GM12878 (cell line): Measurements from ENCODE around the gene SEMA4D. TPM values are rescaled to one million over a fixed set of nuclear protein-coding genes. Genes with fewer than 3 reads are reported as not detected.
A peak's percentile ranks its signal among the peaks of the same experiment; 100 is the strongest.

Source experiments
- ATAC-seq: fragments of 200-7000 bp; cut with Tn5 transposase; 3 replicates; pipeline ENCODE4 v1.9.1; 2020; ENCODE audit warnings: mild to moderate bottlenecking, moderate library complexity
- BruUV-seq: library from RNA; stranded (reverse); fragments of 400-500 nt; replicated peaks from 2 replicates; lab custom pipeline; 2021; lab: Mats Ljungman, UMichigan
- CTCF ChIA-PET: fragments of 300-600 bp; sonication (Branson Sonifier 250); formaldehyde crosslinking; extraction: SDS; loops from one replicate; lab custom pipeline; 2021; ENCODE audit warnings: inconsistent platforms; lab: Yijun Ruan, JAX
- POLR2A ChIA-PET: fragments of 350-600 bp; formaldehyde crosslinking; extraction: SDS; loops from one replicate; lab custom pipeline; 2021; ENCODE audit warnings: inconsistent platforms; lab: Charles Lee
- RAD21 ChIA-PET: fragments of 300-600 bp; sonication (Branson Sonifier 250); formaldehyde crosslinking; loops from one replicate; lab custom pipeline; 2023; ENCODE audit warnings: antibody characterized with exemption; ENCODE audit not compliant: unreplicated experiment; lab: Charles Lee
- SMC1A ChIA-PET: fragments of 300-600 bp; sonication (Branson Sonifier 250); formaldehyde crosslinking; loops from one replicate; lab custom pipeline; 2023; ENCODE audit not compliant: unreplicated experiment, uncharacterized antibody; lab: Charles Lee
- DNase-seq: peaks from one replicate; pipeline ENCODE4 v3.0.0-alpha.2; 2011; ENCODE audit warnings: low read depth, low spot score
- FAIRE-seq: peaks from 3 replicates; lab custom pipeline; 2011; peaks lifted over from hg19 to GRCh38; lab: Jason Lieb, UNC
- H2AFZ ChIP-seq: 2 replicates; pipeline ENCODE4 v1.6.0; 2011; ENCODE audit warnings: low read depth, low read length, control low read depth; ENCODE audit not compliant: control insufficient read depth
- H3K27ac ChIP-seq: 2 replicates; pipeline ENCODE4 v1.5.1; 2011; ENCODE audit warnings: control low read depth; ENCODE audit not compliant: control insufficient read depth, insufficient read depth
- H3K27me3 ChIP-seq, 2 experiments: replicated peaks in 1 of 2; 2 replicates each; pipeline versions ENCODE4 v1.6.0 to v1.6.1; 2011; ENCODE audit warnings: low read length in 1 of 2; ENCODE audit not compliant: control insufficient read depth in 2 of 2, insufficient read depth in 2 of 2
- H3K36me3 ChIP-seq, 2 experiments: 2 replicates each; pipeline ENCODE4 v1.5.1; 2011; ENCODE audit warnings: low read length in 1 of 2; ENCODE audit not compliant: control insufficient read depth in 2 of 2, insufficient read depth in 2 of 2
- H3K4me1 ChIP-seq: 2 replicates; pipeline ENCODE4 v1.6.1; 2011; ENCODE audit warnings: mild to moderate bottlenecking, low read length, moderate library complexity, mixed read lengths; ENCODE audit not compliant: control insufficient read depth, insufficient read depth
- H3K4me2 ChIP-seq: 2 replicates; pipeline ENCODE4 v1.6.0; 2011; ENCODE audit warnings: control low read depth; ENCODE audit not compliant: control insufficient read depth, insufficient read depth
- H3K4me3 ChIP-seq: fragments of 200-600 bp; sonication (generic); 2 replicates; pipeline ENCODE4 v1.5.1; 2016
- H3K79me2 ChIP-seq: 2 replicates; pipeline ENCODE4 v1.6.0; 2011; ENCODE audit warnings: low read length; ENCODE audit not compliant: control insufficient read depth, insufficient read depth
- H3K9ac ChIP-seq: 2 replicates; pipeline ENCODE4 v1.8.0; 2011; ENCODE audit warnings: low read length, control low read depth, mixed read lengths; ENCODE audit not compliant: control insufficient read depth, insufficient read depth
- H3K9me3 ChIP-seq: replicated peaks from 3 replicates; pipeline ENCODE4 v1.5.1; 2011; ENCODE audit warnings: mild to moderate bottlenecking, low read length; ENCODE audit not compliant: control insufficient read depth, insufficient read depth
- H4K20me1 ChIP-seq: 2 replicates; pipeline ENCODE4 v1.6.0; 2011; ENCODE audit not compliant: control insufficient read depth, insufficient read depth
- BCLAF1 ChIP-seq: fragments of 450-650 bp; IDR thresholded peaks from 2 replicates; pipeline ENCODE4 v1.6.1; 2017; ENCODE audit warnings: antibody characterized with exemption, mild to moderate bottlenecking, moderate library complexity
- CHD2 ChIP-seq: IDR thresholded peaks from 2 replicates; pipeline ENCODE4 v1.6.1; 2011; ENCODE audit warnings: low read depth, low read length, improper control_type of control experiment, borderline replicate concordance
- E4F1 ChIP-seq: fragments of 450-650 bp; IDR thresholded peaks from 2 replicates; pipeline ENCODE4 v1.6.1; 2018; ENCODE audit warnings: borderline replicate concordance, mild to moderate bottlenecking; ENCODE audit not compliant: partially characterized antibody
- ESRRA ChIP-seq: IDR thresholded peaks from 2 replicates; pipeline ENCODE4 v1.6.1; 2012; ENCODE audit warnings: mild to moderate bottlenecking, low read length, improper control_type of control experiment
- KLF5 ChIP-seq: fragments of 450-650 bp; IDR thresholded peaks from 2 replicates; pipeline ENCODE4 v1.6.1; 2014; ENCODE audit warnings: mild to moderate bottlenecking; ENCODE audit not compliant: partially characterized antibody
- MYC ChIP-seq: IDR thresholded peaks from 2 replicates; pipeline ENCODE4 v1.6.1; 2011; ENCODE audit warnings: mild to moderate bottlenecking, low read length, moderate library complexity, inconsistent platforms; ENCODE audit not compliant: insufficient read depth, insufficient replicate concordance, insufficient read length, severe bottlenecking
- NFYA ChIP-seq: IDR thresholded peaks from 2 replicates; pipeline ENCODE4 v1.6.1; 2011; ENCODE audit warnings: low read depth, mild to moderate bottlenecking, low read length, improper control_type of control experiment, borderline replicate concordance
- NR2C2 ChIP-seq: IDR thresholded peaks from 2 replicates; pipeline ENCODE4 v1.6.1; 2011; ENCODE audit warnings: borderline replicate concordance, low read depth; ENCODE audit not compliant: control insufficient read depth, insufficient read length
- POLR2AphosphoS2 ChIP-seq: IDR thresholded peaks from 2 replicates; pipeline ENCODE4 v1.6.1; 2011; ENCODE audit warnings: low read depth, mild to moderate bottlenecking, low read length, improper control_type of control experiment, moderate library complexity
- POLR2AphosphoS5 ChIP-seq: IDR thresholded peaks from 2 replicates; pipeline ENCODE4 v1.6.1; 2011; ENCODE audit warnings: mild to moderate bottlenecking, low read length, inconsistent platforms
- RB1 ChIP-seq: fragments of 450-650 bp; formaldehyde crosslinking; IDR thresholded peaks from 2 replicates; pipeline ENCODE4 v1.6.1; 2017; ENCODE audit warnings: mild to moderate bottlenecking, borderline replicate concordance
- RUNX3 ChIP-seq: IDR thresholded peaks from 2 replicates; pipeline ENCODE4 v1.6.1; 2012; ENCODE audit warnings: low read length, inconsistent platforms
- ZNF207 ChIP-seq: fragments of 450-650 bp; IDR thresholded peaks from 2 replicates; pipeline ENCODE4 v1.6.1; 2014; ENCODE audit warnings: antibody characterized with exemption, mild to moderate bottlenecking, borderline replicate concordance
- ZNF622 ChIP-seq: fragments of 450-650 bp; IDR thresholded peaks from 2 replicates; pipeline ENCODE4 v1.6.1; 2017; ENCODE audit warnings: mild to moderate bottlenecking, inconsistent platforms
- WGBS: methylation state at CpG from one replicate; pipeline ENCODE4 v1.1.6; 2016; ENCODE audit warnings: low lambda C conversion rate; ENCODE audit not compliant: insufficient replicate concordance, insufficient coverage; ENCODE audit errors: missing lambda C conversion rate; 5-methylcytosine and 5-hydroxymethylcytosine counted together
- in situ Hi-C: fragments of 300-500 bp; cut with MboI; formaldehyde crosslinking; loops from 9 replicates; pipeline ENCODE4 v1.14.3; 2018; ENCODE audit warnings: mixed read lengths
- intact Hi-C: fragments of 100-400 bp; cut with micrococcal nuclease; formaldehyde crosslinking; loops from one replicate; pipeline ENCODE4 v1.14.2; 2022; ENCODE audit not compliant: unreplicated experiment
- polyA plus RNA-seq, 11 experiments: library from polyadenylated mRNA; depleted of rRNA in 4 of 11; unstranded in 6 of 11; stranded (reverse) in 5 of 11; fragments of >200 nt; fragmentation: Nextera tagmentation in 4 of 11; fragmentation: Illumina TruSeq in 1 of 11; extraction: Ambion mirVana in 4 of 11; extraction: Trizol in 1 of 11; gene quantifications; 1 replicate in 1 of 11; 2 replicates in 10 of 11; pipeline versions ENCODE4 v1.2.1 to v1.2.3, GENCODE V29; 2011 to 2016; ENCODE audit warnings: inconsistent platforms in 2 of 11, missing spikeins in 2 of 11, low read depth in 1 of 11
- total RNA-seq, 4 experiments: library from RNA; depleted of rRNA in 3 of 4; stranded (reverse); fragments of >200 nt in 3 of 4; fragmentation: Illumina TruSeq in 1 of 4; extraction: Trizol in 1 of 4; gene quantifications; 2 replicates each; pipeline versions ENCODE4 v1.2.1 to v1.2.3, GENCODE V29; 2013 to 2021
- TF ChIP-seq, protein P1 (sequence below): fragments of 450-650 bp; formaldehyde crosslinking; IDR thresholded peaks from 2 replicates; pipeline ENCODE4 v1.5.0; 2022; ENCODE audit warnings: mild to moderate bottlenecking, missing genetic modification characterization

Gene SEMA4D
- total and polyA plus RNA-seq, 10 of the 15 experiments (the other 5 are each of a cell fraction or from before 2014, with no cell fraction given) = 15.1 to 136 (median 39.6) TPM

DNA sequence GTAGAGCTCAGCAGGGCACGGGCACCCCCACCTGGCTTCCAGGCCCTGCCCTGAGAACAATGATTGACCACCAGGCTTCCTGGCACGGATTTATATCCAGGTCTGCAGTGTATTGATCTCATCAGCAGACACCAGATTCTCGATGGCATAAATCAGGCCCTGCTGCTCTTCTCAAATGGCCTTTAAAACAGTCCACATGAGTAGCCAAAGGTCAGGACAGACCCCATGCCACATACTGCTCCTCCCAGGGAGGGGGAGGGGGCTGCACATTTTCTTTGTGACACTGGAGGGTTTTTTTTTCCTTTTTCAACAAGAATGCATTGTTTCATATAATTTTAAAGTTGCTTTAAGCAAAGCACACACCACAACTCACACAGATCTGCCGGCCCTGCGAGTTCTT is 85.4 kb downstream of the SEMA4D start (continued):
- TF ChIP-seq, protein P1, sequence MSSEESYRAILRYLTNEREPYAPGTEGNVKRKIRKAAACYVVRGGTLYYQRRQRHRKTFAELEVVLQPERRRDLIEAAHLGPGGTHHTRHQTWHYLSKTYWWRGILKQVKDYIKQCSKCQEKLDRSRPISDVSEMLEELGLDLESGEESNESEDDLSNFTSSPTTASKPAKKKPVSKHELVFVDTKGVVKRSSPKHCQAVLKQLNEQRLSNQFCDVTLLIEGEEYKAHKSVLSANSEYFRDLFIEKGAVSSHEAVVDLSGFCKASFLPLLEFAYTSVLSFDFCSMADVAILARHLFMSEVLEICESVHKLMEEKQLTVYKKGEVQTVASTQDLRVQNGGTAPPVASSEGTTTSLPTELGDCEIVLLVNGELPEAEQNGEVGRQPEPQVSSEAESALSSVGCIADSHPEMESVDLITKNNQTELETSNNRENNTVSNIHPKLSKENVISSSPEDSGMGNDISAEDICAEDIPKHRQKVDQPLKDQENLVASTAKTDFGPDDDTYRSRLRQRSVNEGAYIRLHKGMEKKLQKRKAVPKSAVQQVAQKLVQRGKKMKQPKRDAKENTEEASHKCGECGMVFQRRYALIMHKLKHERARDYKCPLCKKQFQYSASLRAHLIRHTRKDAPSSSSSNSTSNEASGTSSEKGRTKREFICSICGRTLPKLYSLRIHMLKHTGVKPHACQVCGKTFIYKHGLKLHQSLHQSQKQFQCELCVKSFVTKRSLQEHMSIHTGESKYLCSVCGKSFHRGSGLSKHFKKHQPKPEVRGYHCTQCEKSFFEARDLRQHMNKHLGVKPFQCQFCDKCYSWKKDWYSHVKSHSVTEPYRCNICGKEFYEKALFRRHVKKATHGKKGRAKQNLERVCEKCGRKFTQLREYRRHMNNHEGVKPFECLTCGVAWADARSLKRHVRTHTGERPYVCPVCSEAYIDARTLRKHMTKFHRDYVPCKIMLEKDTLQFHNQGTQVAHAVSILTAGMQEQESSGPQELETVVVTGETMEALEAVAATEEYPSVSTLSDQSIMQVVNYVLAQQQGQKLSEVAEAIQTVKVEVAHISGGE (CRISPR knock-in tag) = no peak
- no peak for TF ChIP-seq MYC
- no peak for TF ChIP-seq ZNF207

DNA sequence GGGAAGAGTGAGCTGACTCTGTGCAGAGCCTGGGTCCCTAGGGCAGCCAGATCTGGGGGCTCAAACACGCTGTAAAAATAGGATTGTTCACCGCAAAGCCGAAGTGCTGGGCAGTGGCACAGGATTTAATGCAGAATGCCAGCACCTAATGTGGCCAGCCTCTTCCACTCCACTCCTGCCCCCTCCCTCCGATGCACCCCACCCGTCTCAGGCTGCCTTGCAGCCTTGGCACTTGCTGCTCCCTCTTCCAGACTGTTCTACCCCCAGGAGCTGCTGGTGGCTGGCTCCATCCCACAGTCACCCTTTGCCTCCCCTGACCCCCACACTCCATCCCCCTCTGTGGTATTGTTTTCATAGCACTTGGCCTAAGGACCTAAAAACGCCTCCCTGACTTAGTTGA is 86.2 kb downstream of the SEMA4D start:
- SMC1A ChIA-PET = no interaction called here
- no peak overlapping the region; the same call in 1 of the 2 replicates for H3K4me3 ChIP-seq
- POLR2A ChIA-PET = no interaction called here
- 82% methylated on average over 6 of the region's 6 CpGs for WGBS
- BruUV-seq = no TSS peak
- ATAC-seq = no peak
- H3K36me3 ChIP-seq = peaks cover 18 to 28% of the 10 kb centered on the region in 2 experiments
- no peaks in the 10 kb centered on the region for H3K27me3 ChIP-seq
- RAD21 ChIA-PET = no interaction called here
- DNase-seq = no peak
- peaks cover 61% of the 10 kb centered on the region for H3K4me1 ChIP-seq
- no peak overlapping the region for H3K9ac ChIP-seq
- peaks cover 93% of the 10 kb centered on the region for H3K79me2 ChIP-seq
- H3K27ac ChIP-seq = peak overlapping the region; percentile 66
- no peak overlapping the region for H3K4me2 ChIP-seq
- H3K9me3 ChIP-seq = peaks cover 3% of the 10 kb centered on the region; the same call in 2 of the 3 replicates
- FAIRE-seq = no peak
- intact Hi-C loops = no loop called here
- CTCF ChIA-PET = interaction anchor here (3.2 kb wide), 1 partner anchor 137 kb away, joined by 32 read pairs; no protein-coding TSS in a partner anchor
- H4K20me1 ChIP-seq = no peaks in the 10 kb centered on the region
- no peak overlapping the region for H2AFZ ChIP-seq
- in situ Hi-C loops = no loop called here
- TF ChIP-seq ESRRA = no peak
- TF ChIP-seq ZNF622 = no peak
- no peak for TF ChIP-seq POLR2AphosphoS2
- no peak for TF ChIP-seq E4F1
- no peak for TF ChIP-seq POLR2AphosphoS5
- TF ChIP-seq RB1 = no peak
- TF ChIP-seq CHD2 = no peak
- no peak for TF ChIP-seq BCLAF1
- TF ChIP-seq KLF5 = no peak
- TF ChIP-seq NFYA = no peak
- no peak for TF ChIP-seq NR2C2
- no peak for TF ChIP-seq RUNX3
